Activated CD8-positive, alpha-beta T cell treated with anti-CD3 and anti-CD28 coated beads for 36 hours (primary cell): ENCODE measurements around the gene MAPKAP1. TPM values are rescaled to one million over a fixed set of nuclear protein-coding genes. Genes with fewer than 3 reads are reported as not detected.

Experiments
- ATAC-seq: fragments of 200-7000 bp; cut with Tn5 transposase; one replicate; pipeline ENCODE4 v1.10.0; 2021; ENCODE audit warnings: mild to moderate bottlenecking, moderate library complexity
- CTCF ChIA-PET: fragments of 350-600 bp; sonication (Branson Sonifier 250); formaldehyde crosslinking; loops from one replicate; lab custom pipeline; 2021; ENCODE audit warnings: antibody characterized with exemption; lab: Charles Lee
- POLR2A ChIA-PET: fragments of 350-600 bp; sonication (Branson Sonifier 250); formaldehyde crosslinking; loops from one replicate; lab custom pipeline; 2021; ENCODE audit warnings: antibody characterized with exemption; lab: Charles Lee
- DNase-seq: peaks from one replicate; pipeline ENCODE4 v3.0.0-alpha.2; 2020
- H3K27ac Mint-ChIP-seq: one replicate; pipeline ENCODE4 v1.8.0; 2021; ENCODE audit warnings: mild to moderate bottlenecking, mixed read lengths
- H3K27me3 Mint-ChIP-seq: one replicate; pipeline ENCODE4 v1.8.0; 2021; ENCODE audit warnings: mixed read lengths
- H3K36me3 Mint-ChIP-seq: one replicate; pipeline ENCODE4 v1.8.0; 2021; ENCODE audit warnings: low read depth, mixed read lengths
- H3K4me1 Mint-ChIP-seq: one replicate; pipeline ENCODE4 v1.8.0; 2021; ENCODE audit warnings: low read depth, mixed read lengths
- H3K4me3 Mint-ChIP-seq: one replicate; pipeline ENCODE4 v1.8.0; 2021; ENCODE audit warnings: mild to moderate bottlenecking, moderate library complexity, mixed read lengths
- H3K9me3 Mint-ChIP-seq: one replicate; pipeline ENCODE4 v1.8.0; 2021; ENCODE audit warnings: mixed read lengths
- intact Hi-C: fragments of 100-400 bp; cut with micrococcal nuclease; formaldehyde crosslinking; loops from one replicate; pipeline ENCODE4 v1.10.0; 2022
- total RNA-seq, 2 experiments: library from RNA; stranded (reverse); gene quantifications; one replicate each; pipeline ENCODE4 v1.2.3, GENCODE V29; 2021
- TF ChIP-seq, protein P1 (sequence below): fragments of 200-600 bp; IDR thresholded peaks from one replicate; pipeline ENCODE4 v1.8.0; 2022; ENCODE audit warnings: antibody characterized with exemption, mild to moderate bottlenecking

Gene MAPKAP1
- total RNA-seq, 2 experiments from 2014 or later: 58.8 to 62.4 TPM

DNA sequence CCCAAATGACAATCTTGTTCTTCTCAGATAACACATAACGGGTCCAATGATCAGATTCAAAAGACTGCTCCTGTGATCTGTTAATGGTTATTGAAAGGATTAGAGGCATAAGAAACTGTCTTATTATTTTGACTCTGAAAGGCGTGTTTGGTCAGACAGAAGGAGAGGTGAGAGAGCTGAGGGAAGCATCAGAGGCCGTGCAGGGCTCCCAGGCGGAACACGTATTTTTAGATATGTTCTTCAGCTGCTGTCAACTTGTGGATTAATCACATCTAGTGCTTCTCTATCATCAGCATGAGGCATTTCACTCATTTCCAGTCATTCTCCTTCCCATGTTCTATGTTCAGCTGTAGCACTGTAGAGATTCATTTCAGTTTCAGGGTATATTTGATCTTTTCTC, 199.8 kb downstream of the MAPKAP1 start:
- intact Hi-C loops: no loop called here

GRCh38 chr9:125505988-125506438, 201.0 kb downstream of the MAPKAP1 start:
- TF ChIP-seq, protein P1, sequence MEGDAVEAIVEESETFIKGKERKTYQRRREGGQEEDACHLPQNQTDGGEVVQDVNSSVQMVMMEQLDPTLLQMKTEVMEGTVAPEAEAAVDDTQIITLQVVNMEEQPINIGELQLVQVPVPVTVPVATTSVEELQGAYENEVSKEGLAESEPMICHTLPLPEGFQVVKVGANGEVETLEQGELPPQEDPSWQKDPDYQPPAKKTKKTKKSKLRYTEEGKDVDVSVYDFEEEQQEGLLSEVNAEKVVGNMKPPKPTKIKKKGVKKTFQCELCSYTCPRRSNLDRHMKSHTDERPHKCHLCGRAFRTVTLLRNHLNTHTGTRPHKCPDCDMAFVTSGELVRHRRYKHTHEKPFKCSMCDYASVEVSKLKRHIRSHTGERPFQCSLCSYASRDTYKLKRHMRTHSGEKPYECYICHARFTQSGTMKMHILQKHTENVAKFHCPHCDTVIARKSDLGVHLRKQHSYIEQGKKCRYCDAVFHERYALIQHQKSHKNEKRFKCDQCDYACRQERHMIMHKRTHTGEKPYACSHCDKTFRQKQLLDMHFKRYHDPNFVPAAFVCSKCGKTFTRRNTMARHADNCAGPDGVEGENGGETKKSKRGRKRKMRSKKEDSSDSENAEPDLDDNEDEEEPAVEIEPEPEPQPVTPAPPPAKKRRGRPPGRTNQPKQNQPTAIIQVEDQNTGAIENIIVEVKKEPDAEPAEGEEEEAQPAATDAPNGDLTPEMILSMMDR: no peak
- intact Hi-C loops: no loop called here
- H3K27me3 Mint-ChIP-seq: no peaks in the 10 kb centered on the region
- ChIA-PET CTCF (no interaction called here), POLR2A (no interaction called here)
- H3K36me3 Mint-ChIP-seq: peaks cover 14% of the 10 kb centered on the region
- no peak for DNase-seq
- H3K4me1 Mint-ChIP-seq: peaks cover 3% of the 10 kb centered on the region
- no peak for ATAC-seq
- no peak overlapping the region for H3K4me3 Mint-ChIP-seq
- H3K9me3 Mint-ChIP-seq: no peaks in the 10 kb centered on the region
- no peak overlapping the region for H3K27ac Mint-ChIP-seq

More for the DNA sequence above, 199.8 kb downstream of the MAPKAP1 start:
- H3K36me3 Mint-ChIP-seq: peaks cover 14% of the 10 kb centered on the region
- peaks cover 3% of the 10 kb centered on the region for H3K4me1 Mint-ChIP-seq
- ATAC-seq: no peak
- H3K27me3 Mint-ChIP-seq: no peaks in the 10 kb centered on the region
- H3K27ac Mint-ChIP-seq: no peak overlapping the region
- TF ChIP-seq, protein P1: no peak
- POLR2A ChIA-PET: no interaction called here
- no peak overlapping the region for H3K4me3 Mint-ChIP-seq
- CTCF ChIA-PET: no interaction called here
- no peak for DNase-seq
- no peaks in the 10 kb centered on the region for H3K9me3 Mint-ChIP-seq

- ATAC-seq (no peak), DNase-seq (no peak)
- H3K36me3 Mint-ChIP-seq: peaks cover 14% of the 10 kb centered on the region
- no peaks in the 10 kb centered on the region for H3K9me3 Mint-ChIP-seq
- ChIA-PET CTCF (no interaction called here), POLR2A (no interaction called here)
- H3K4me3 Mint-ChIP-seq: no peak overlapping the region
- no peak overlapping the region for H3K27ac Mint-ChIP-seq
- no peaks in the 10 kb centered on the region for H3K27me3 Mint-ChIP-seq
- intact Hi-C loops: no loop called here
- TF ChIP-seq, protein P1: no peak
- peaks cover 3% of the 10 kb centered on the region for H3K4me1 Mint-ChIP-seq
Measured at GRCh38 chr9:125504616-125505015, 202.4 kb downstream of the MAPKAP1 start.

DNA sequence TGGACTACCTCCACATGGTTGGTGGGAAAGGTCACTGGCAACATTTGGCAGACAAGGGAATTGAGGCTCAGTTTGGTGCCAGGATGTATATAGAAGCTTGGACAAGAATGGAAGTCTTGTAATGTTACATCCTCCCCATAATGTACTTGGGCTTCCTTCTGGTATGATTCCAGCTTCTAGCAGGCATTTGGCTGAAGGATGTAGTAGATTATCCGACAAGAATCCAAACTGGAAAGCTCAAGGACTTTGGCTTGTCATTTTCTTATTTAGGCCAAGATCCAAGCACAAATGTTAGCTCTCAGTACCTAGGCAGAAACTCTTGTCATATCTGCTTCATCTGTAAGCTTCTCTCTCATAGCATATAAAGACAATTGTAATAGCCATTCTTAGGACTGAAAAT, 209.1 kb downstream of the MAPKAP1 start:
- no peaks in the 10 kb centered on the region for H3K27me3 Mint-ChIP-seq
- intact Hi-C loops: no loop called here
- DNase-seq (no peak), ATAC-seq (no peak)
- peaks cover 9% of the 10 kb centered on the region for H3K4me1 Mint-ChIP-seq
- no peak overlapping the region for H3K4me3 Mint-ChIP-seq
- no peak overlapping the region for H3K27ac Mint-ChIP-seq
- TF ChIP-seq, protein P1: no peak
- H3K9me3 Mint-ChIP-seq: no peaks in the 10 kb centered on the region
- POLR2A ChIA-PET: interaction anchor here (1.0 to 1.4 kb wide), 2 partner anchors 16 to 18 kb away, joined by 3 to 4 read pairs; no protein-coding TSS in a partner anchor
- H3K36me3 Mint-ChIP-seq: peaks cover under 1% of the 10 kb centered on the region
- CTCF ChIA-PET: no interaction called here

GRCh38 chr9:125497478-125497877, 209.5 kb downstream of the MAPKAP1 start:
- intact Hi-C loops: no loop called here
- Mint-ChIP-seq H3K36me3 (no peaks in the 10 kb centered on the region), H3K9me3 (no peaks in the 10 kb centered on the region), H3K4me3 (no peak overlapping the region), H3K27ac (no peak overlapping the region), H3K4me1 (peaks cover 9% of the 10 kb centered on the region), H3K27me3 (no peaks in the 10 kb centered on the region)
- ChIA-PET POLR2A (interaction anchor here (1.0 to 1.4 kb wide), 2 partner anchors 16 to 19 kb away, joined by 3 to 4 read pairs; no protein-coding TSS in a partner anchor), CTCF (no interaction called here)
- ATAC-seq: no peak
- TF ChIP-seq, protein P1: no peak
- DNase-seq: no peak
